Hematopoietic multipotent progenitor cell treated with erythropoietin and hydrocortisone succinate and interleukin-3 and kit ligand, for 6 days (in vitro differentiated cells): Measurements from ENCODE around the gene FAM236C.
"Not testable (repeated sequence)": the region's sequence is repeated elsewhere in the genome, so short reads cannot be mapped to it uniquely, and the experiment has no call there.

Experiments used
- DNase-seq: peaks from one replicate; pipeline ENCODE4 v3.0.0-alpha.2; 2015

The FAM236C gene

DNA sequence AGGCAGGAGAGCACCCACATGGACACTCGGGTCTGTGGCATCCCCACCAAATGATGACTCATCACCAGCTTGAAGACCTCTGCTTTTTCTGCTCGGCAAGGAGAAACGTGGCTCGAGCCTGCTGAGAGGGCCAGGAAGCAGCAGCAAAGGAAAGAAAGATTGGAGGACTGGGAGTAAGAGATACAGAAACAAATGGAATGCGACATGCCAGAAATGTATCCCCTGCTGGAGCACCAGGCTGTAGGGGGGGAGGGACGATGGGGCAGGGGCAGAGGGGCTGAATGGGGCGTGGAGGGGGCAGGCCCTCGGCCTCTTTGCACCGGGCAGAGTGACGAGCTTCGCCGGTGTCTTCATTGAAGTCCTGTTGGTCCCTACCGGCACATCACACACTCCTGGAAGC is at the start of gene FAM236C:
Gene FAM236C (plus strand): TSS at position 301 of the 400 bp plus-strand sequence. CDS start 100 bp downstream, outside the sequence.
- DNase-seq, result not testable (repeated sequence)

DNA sequence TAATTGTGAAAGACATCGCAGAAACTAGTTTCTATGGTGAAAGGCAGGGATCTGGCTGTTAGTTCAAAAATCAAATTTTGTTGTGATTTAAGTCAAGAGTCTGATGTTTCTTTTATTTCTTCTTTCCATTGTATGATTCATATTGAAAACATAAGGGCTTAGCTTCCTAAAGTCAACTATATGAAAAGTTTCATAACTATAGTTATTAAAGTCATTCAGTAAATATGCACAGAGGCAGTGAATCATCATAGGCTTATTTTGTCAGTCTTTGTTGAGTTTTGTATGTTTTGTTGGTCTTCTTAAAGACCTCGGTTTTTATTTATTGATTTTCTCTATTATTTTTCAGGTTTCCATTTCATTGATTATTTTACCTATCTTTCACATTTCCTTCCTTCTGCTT is 29.5 kb upstream of the FAM236C start:
- not testable (repeated sequence) for DNase-seq

DNA sequence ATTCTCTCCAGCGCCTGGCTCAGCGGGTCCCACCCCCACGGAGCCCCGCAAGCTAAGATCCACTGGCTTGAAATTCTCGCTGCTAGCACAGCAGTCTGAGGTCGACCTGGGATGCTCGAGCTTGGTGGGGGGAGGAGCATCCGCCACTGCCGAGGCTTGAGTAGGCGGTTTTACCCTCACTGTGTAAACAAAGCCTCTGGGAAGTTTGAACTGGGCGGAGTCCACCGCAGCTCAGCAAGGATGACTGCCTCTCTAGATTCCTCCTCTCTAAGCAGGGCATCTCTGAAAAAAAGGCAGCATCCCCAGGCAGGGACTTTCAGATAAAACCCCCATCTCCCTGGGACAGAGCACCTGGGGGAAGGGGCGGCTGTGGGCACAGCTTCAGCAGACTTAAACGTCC is 22.7 kb upstream of the FAM236C start:
- DNase-seq, result not testable (repeated sequence)

DNA sequence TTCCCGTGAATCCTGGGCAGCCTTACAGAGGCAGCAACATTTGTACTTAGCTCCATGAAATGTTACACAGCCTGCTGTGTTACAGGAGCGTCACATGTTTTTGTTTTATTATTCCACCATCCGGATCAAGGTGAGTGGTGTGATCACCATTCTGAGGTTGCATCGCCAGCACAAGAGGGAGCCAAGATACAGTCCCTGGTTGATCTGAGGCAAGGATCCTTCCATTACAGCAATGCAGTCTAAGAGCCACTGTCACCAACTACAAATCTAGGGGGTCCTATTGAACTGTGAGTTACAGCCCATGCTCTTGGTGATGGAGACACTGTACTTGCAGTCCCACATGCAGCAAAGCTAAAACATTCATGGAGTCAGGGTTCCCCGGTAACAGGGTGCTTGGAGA is 3.7 kb downstream of the FAM236C start:
- DNase-seq, result not testable (repeated sequence)

DNA sequence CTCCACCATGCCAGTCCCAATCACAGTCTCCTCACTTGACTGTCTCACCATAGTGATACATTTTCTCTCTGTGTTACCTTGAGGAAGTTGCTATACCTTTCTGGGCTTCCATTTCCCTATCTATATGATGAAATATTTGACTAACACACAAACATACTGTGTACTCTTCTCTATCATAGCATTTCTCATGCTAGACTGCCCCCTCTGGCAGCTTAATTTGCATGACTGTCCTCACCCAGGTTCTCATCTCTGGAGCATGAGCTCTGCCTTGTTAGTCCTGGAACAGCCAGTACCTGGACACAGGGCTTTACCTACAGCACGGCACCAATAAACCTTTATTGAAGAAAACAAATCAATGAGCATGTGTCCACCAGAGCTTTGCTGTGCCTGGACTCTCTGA is 19.9 kb downstream of the FAM236C start:
- not testable (repeated sequence) for DNase-seq

DNA sequence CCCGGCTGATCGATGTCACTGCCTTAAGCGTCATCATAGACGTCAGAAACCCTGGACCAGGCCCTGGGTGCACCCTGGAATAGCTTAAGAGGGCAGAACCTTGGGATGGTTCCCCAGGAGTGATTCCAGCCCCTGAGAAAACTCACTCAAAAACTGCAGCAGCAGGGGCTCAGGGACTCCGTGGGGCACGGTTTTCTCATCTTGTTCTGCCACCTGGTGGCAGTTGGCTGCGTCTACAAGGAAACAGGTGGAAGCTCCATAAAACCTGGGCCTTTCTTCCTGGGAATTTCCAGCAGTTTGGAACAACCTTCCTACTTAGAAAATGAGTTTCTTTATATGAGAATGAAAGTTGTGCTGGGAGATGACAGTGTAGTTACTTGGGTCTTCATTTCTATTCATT is 24.0 kb downstream of the FAM236C start:
- DNase-seq, result not testable (repeated sequence)

DNA sequence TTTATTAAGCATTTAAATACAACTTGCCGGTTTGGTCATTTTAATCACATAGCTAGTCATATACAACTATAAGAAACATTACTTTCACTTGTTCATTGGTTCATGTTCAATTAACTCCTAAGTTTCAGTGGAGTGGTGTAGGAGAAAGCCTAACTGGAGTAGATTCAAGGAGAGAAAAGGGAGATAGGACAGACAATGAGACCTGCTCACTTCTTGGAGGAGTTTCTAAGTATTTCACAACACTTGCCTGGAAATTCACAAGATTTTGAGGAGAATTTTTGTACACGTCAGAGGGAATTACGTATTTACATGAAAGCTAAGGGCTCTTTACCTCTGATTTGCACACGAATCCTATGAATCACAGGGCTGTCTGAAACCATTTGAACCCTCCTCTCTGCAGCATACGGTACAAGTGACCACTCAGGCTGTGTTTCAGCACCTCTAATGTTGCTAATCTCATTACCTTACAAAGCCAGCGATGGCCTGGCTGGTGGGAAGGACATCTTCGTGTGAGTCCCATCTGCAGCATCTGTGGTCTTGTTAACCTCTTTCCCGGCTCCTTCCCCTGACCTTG is 24.6 kb downstream of the FAM236C start:
- DNase-seq, result not testable (repeated sequence)

DNA sequence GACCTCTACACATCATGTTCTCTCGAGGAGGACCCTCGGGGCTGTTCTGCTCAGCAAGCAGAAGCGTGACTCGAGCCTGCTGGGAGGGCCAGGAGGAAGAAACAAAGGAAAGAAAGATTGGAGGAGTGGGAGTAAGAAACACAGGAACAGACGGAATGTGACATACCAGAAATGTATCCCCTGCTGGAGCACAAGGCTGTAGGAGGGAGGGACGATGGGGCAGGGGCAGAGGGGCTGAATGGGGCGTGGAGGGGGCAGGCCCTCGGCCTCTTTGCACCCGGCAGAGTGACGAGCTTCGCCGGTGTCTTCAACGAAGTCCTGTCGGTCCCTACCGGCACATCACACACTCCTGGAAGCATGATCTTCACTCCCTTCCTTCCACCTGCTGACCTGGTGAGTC is 25.5 kb downstream of the FAM236C start, which contains the start of gene FAM236A:
Gene FAM236A (plus strand): TSS at position 301 of the 400 bp plus-strand sequence. CDS start 57 bp downstream, at position 358.
- not testable (repeated sequence) for DNase-seq

DNA sequence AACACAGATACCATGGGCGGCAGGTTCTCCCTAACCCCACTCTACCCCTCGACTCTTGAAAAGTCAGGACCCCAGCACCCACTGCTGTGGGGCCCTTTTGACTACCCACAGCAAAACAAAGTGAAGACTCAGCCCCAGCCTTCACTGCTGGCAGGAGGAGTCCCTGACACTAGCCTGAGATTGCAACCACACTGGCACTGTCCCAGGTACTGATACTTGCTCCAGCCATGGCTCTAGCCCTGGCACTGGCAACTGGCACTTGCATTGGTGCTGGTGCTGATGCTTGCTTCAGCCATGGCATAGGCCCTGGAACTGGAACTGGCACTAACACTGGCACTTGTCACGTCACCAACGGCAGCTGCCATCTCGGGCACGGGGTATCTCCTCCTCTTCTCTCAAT is 29.9 kb downstream of the FAM236C start:
- not testable (repeated sequence) for DNase-seq

DNA sequence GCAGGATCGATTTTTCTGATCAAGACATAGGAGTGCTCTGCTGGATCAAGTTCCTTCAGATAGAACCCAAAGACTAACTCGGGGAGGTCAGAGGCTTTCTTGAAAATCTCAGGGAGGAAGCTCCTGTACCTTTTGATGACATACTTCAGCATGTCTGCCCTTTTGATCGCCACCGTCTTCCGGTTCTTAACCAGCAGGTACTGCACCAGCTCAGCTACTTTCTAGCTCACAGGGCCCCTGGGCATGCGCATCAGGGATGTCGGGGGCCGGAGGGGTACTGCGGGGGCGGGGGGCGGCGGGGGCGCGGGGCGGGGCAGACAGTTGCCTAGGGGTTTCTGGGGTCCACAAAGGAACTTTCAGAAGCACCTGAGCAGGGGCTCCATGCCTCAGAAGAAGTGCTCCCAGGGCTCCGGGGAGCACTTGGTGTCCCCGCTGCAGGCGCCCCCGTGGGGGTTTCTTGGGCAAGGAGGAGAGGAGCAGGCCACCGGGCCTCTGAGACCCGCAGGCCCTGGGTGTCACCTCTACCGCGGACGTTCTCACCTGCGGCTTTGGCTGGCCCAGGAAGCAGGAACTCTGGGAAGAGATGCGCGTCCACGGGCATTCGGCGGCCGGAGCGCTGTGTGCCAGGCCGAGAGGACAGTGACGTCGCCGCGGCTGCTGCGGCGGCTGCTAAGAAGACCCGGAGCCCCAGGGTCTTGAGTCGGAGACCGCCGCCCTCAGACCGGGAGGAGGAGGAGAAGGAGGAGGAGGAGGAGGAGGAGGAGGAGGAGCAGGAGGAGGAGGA is 30.8 kb downstream of the FAM236C start:
- DNase-seq, result not testable (repeated sequence)

DNA sequence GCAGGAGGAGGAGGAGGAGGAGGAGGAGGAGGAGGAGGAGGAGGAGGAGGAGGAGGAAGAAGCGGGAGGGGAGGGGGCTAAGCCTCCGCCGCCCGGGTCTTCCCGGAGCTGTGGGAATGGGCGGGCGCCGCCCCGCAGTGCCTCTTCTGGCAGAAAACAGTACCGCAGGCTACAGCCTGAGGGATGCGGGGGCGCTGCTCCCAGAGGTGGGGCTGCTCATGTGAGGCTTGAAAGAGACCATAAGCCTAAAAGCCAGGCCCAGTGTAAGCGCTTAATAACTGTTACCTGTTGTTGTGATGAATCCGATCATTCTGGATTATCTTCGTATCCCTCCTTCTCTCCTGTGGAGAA is 31.4 kb downstream of the FAM236C start, which contains the start of gene DMRTC1:
Gene DMRTC1 (minus strand): TSS at position 19 of the 351 bp plus-strand sequence. CDS start 68,143 bp downstream, outside the sequence.
- DNase-seq, result not testable (repeated sequence)

DNA sequence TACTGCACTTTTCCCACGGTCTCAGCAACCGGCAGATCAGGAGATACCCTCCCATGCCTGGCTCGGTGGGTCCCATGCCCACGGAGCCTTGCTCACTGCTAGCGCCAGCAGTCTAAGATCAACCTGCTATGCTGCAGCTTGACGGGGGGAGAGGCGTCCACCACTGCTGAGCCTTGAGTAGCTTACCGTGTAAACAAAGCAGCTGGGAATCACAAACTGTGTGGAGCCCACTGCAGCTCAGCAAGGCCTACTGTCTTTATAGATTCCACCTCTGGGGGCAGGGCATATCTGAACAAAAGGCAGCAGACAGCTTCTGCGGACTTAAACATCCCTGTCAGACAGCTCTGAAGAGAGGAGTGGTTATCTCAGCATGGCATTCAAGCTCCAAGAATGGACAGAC is 47.6 kb downstream of the FAM236C start:
- DNase-seq, result not testable (repeated sequence)
